CD4-positive, alpha-beta T cell treated with Interleukin-6 for 4 hours (primary cell): ENCODE results near the gene KCNK1.

Experiments used
- DNase-seq: peaks from one replicate; pipeline ENCODE4 v3.0.0-alpha.2; 2020; ENCODE audit warnings: mixed read lengths

KCNK1 gene

DNA sequence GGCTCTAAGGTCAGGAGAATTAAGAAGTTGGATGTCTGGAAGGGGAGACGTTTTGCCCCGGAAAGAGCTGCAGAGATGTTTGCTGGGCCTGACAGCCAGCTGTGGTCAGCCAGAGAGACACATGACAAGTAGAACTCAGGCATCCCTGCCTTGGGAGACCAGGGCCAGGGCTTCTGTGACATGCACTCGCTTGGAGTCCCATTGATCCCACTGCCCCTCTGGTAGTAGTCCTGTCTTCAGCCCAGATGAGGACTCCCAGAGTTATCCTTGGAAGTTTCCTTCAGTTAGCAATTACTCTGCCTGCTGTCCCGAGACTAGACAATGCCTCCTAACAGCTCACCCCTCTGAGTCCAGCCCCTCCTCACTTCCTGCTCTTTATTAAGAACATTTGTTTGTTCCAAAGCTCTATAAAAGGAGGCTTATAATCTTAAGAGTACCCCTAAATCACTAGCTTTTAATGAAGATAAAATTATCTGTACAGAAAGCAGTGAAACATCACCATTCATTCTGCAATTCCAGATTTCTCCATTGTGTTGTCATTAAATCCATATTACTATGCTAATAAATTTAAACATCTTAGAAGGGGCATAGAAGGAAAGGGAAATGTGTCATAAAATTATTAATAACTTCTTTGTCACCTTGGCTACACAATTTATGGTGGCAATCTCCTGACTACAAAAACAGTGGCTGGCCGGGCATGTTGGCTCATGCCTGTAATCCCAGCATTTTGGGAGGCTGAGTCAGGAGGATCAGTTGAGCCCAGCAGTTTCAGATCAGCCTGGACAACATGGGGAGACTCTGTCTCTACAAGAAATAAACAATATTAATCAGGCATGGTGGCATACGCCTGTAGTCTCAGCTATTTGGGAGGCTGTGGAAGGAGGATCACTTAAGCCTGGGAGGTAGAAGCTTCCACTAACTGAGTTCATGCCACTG, 94.2 kb downstream of the KCNK1 start:
- DNase-seq: no peak

DNA sequence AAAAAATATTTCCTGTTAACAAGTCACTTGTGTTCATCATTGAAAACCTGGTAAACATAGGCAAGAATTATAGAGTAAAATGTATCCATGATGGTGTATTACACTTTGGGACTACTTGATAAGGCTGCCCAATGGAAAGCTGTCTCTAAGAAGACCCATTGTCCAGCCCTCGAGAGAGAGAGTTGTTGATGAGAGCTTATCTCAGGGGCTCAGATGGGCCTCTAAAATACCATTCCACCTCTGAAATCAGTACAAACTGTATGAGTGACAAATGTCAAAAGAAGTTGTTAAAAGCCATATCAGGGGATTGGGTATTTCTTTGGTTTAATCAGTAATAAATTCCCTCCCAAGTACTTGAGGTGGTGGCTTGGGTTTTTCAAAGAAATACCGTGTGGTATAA, 96.1 kb downstream of the KCNK1 start:
- DNase-seq: no peak

DNA sequence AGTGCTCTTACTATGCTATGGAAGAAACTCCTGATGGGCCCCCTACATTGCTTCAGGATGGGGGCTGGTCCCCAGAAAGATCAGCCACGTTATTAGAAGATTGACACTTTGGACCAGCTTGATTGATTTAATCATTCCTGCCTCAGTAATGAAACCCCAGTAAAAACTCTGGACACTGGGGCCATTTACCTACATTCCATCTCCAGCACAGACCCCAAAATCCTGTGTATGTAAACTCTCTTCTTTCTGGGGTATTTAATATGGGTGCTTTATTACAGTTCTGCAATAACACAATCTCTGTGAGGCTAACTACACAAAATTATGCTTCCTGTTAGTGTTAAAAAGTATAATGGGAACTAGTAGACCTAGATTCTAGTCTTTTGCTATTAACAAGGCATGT, 96.6 kb downstream of the KCNK1 start:
- DNase-seq: no peak

- no peak for DNase-seq
These were observed 100.8 kb downstream of the KCNK1 start for GRCh38 chr1:233714631-233715217.

DNA sequence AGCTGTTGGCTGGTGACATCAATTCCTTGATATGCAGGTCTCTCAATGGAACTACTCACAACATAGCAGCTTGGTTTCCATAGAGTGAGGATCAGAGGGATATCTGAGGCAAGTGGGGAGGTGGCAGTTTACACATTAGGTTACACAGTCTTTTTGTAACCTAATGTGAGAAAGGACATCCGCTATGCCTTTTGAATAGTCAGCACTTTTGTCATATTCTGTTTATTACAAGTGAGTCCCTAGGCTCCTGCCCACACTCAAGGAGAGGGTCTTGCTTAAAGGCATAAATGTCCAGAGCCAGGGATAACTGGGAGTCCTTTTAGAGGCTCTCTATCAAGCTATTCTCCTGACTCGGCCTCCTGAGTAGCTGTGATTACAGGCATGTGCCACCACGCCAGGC, 104.2 kb downstream of the KCNK1 start:
- DNase-seq: no peak

DNA sequence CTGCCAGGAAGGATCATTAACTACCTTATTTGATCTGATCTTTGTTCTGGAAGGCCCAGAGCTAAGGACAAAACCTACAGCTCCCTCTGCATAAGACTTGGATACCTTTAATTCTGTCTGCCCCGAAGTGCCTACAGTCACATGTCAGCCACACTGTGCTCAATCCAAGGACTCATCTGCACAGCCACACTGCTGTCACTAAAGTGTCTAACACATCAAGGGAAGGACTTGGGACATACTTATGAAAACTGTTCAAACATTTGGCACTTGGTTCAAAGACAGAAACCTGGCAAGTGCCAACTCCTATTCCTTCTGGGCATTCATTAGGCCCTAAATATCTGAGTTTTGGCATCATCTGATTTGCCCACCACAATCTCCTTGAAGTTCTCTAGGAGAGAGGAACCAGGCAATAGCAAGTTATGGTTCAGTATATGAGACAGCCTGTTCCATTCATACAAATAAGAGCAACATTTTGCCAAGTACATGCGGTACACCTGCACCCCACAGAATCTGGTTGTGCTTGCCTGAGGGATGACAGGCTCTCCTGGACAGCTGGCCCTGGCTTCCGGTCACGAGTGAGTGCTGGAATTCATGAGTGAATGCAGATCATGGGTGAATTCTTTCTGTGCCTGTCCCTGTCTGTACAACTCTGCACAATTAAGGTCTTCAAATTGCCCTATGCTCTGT, 105.9 kb downstream of the KCNK1 start:
- DNase-seq: no peak

GRCh38 chr1:233721004-233721595, 107.2 kb downstream of the KCNK1 start:
- DNase-seq: no peak
